HepG2 (cell line): ENCODE results near the gene PPP1R1A. TPM values are rescaled to one million over a fixed set of nuclear protein-coding genes. Genes with fewer than 3 reads are reported as not detected.

Source experiments
- ATAC-seq: fragments of 200-7000 bp; cut with Tn5 transposase; 3 replicates; pipeline ENCODE4 v1.9.1; 2020; ENCODE audit warnings: mild to moderate bottlenecking, moderate library complexity
- BruUV-seq: library from RNA; stranded (reverse); fragments of 400-500 nt; replicated peaks from 2 replicates; lab custom pipeline; 2021; lab: Mats Ljungman, UMichigan
- CTCF ChIA-PET: fragments of 300-600 bp; formaldehyde crosslinking; extraction: SDS; loops from one replicate; lab custom pipeline; 2021; ENCODE audit warnings: low total read pairs, inconsistent platforms, low intra/inter-chr PET ratio; lab: Yijun Ruan, JAX
- POLR2A ChIA-PET: fragments of 350-600 bp; sonication (Branson Sonifier 250); formaldehyde crosslinking; loops from one replicate; lab custom pipeline; 2020; ENCODE audit warnings: antibody characterized with exemption, inconsistent platforms; lab: Yijun Ruan, JAX
- DNase-seq: peaks from one replicate; pipeline ENCODE4 v3.0.0-alpha.2; 2015; ENCODE audit warnings: low spot score
- FAIRE-seq: peaks from 3 replicates; lab custom pipeline; 2011; peaks lifted over from hg19 to GRCh38; lab: Jason Lieb, UNC
- H2AFZ ChIP-seq: one replicate; pipeline ENCODE4 v1.6.1; 2011; ENCODE audit warnings: low read length, inconsistent platforms
- H3K27ac ChIP-seq: fragments of 300-600 bp; 3 replicates; pipeline ENCODE4 v1.8.0; 2011; ENCODE audit warnings: mixed run types, mild to moderate bottlenecking, mixed read lengths, low read length, inconsistent platforms; ENCODE audit not compliant: insufficient read depth; ENCODE audit errors: extremely low read length
- H3K27me3 ChIP-seq, 2 experiments: fragments of 200-600 bp in 1 of 2; 2 replicates in 1 of 2; 3 replicates in 1 of 2; pipeline versions ENCODE4 v1.6.0 to v1.8.0; 2011; ENCODE audit warnings: low read length in 2 of 2, mild to moderate bottlenecking in 2 of 2, moderate library complexity in 2 of 2, inconsistent platforms in 1 of 2; ENCODE audit not compliant: insufficient read depth in 2 of 2, control insufficient read depth in 1 of 2
- H3K36me3 ChIP-seq, 2 experiments: fragments of 200-600 bp in 1 of 2; replicated peaks in 1 of 2; 2 replicates in 1 of 2; 3 replicates in 1 of 2; pipeline versions ENCODE4 v1.5.1 to v1.8.0; 2011; ENCODE audit warnings: low read length in 2 of 2, inconsistent platforms in 1 of 2; ENCODE audit not compliant: insufficient read depth in 2 of 2, control insufficient read depth in 1 of 2
- H3K4me1 ChIP-seq: 2 replicates; pipeline ENCODE4 v1.5.1; 2012; ENCODE audit warnings: low read length, inconsistent platforms; ENCODE audit not compliant: insufficient read depth
- H3K4me2 ChIP-seq: 2 replicates; pipeline ENCODE4 v1.6.0; 2011; ENCODE audit warnings: low read depth, low read length, inconsistent platforms
- H3K4me3 ChIP-seq, 3 experiments: fragments of 200-600 bp in 1 of 3; sonication (generic), shearing (Covaris generic) in 1 of 3; replicated peaks in 1 of 3; 2 replicates each; pipeline ENCODE4 v1.5.1; 2011 to 2016; ENCODE audit warnings: low read length in 3 of 3, inconsistent platforms in 2 of 3, low read depth in 2 of 3, mild to moderate bottlenecking in 2 of 3, control low read depth in 1 of 3, mixed read lengths in 1 of 3; ENCODE audit not compliant: insufficient read depth in 1 of 3
- H3K79me2 ChIP-seq: one replicate; pipeline ENCODE4 v1.6.1; 2011; ENCODE audit warnings: low read length, inconsistent platforms; ENCODE audit not compliant: insufficient read depth
- H3K9ac ChIP-seq: 2 replicates; pipeline ENCODE4 v1.6.0; 2011; ENCODE audit warnings: mild to moderate bottlenecking, low read depth, low read length, inconsistent platforms; ENCODE audit not compliant: insufficient read depth
- H3K9me3 ChIP-seq: 2 replicates; pipeline ENCODE4 v1.5.1; 2012; ENCODE audit warnings: mild to moderate bottlenecking, low read length
- H4K20me1 ChIP-seq: 2 replicates; pipeline ENCODE4 v1.6.0; 2011; ENCODE audit warnings: inconsistent platforms, mild to moderate bottlenecking, low read length, moderate library complexity; ENCODE audit not compliant: insufficient read depth
- ARID2 ChIP-seq: sonication (generic); formaldehyde crosslinking; IDR thresholded peaks from 2 replicates; pipeline ENCODE4 v1.8.1; 2022; ENCODE audit warnings: mild to moderate bottlenecking, missing genetic modification reagents, borderline replicate concordance
- JARID2 ChIP-seq: sonication (generic); formaldehyde crosslinking; IDR thresholded peaks from 2 replicates; pipeline ENCODE4 v1.8.1; 2023; ENCODE audit warnings: missing genetic modification reagents, inconsistent platforms; ENCODE audit not compliant: insufficient replicate concordance
- MAFF ChIP-seq: IDR thresholded peaks from 2 replicates; pipeline ENCODE4 v1.6.1; 2011; ENCODE audit warnings: low read depth, low read length, improper control_type of control experiment
- MAFK ChIP-seq, 2 experiments: IDR thresholded peaks in 1 of 2; conservative IDR thresholded peaks in 1 of 2; 2 replicates each; pipeline ENCODE4 v1.6.1; 2011; ENCODE audit warnings: improper control_type of control experiment in 2 of 2, low read length in 2 of 2
- NFKB2 ChIP-seq: sonication (generic); formaldehyde crosslinking; IDR thresholded peaks from 2 replicates; pipeline ENCODE4 v1.4.0; 2020; ENCODE audit warnings: missing genetic modification reagents, borderline replicate concordance
- RFX1 ChIP-seq: fragments of 450-650 bp; IDR thresholded peaks from 2 replicates; pipeline ENCODE4 v1.6.1; 2017
- ZBTB1 ChIP-seq: sonication (generic); formaldehyde crosslinking; IDR thresholded peaks from 2 replicates; pipeline ENCODE4 v1.4.0; 2020; ENCODE audit warnings: missing genetic modification reagents, borderline replicate concordance
- ZNF354B ChIP-seq: sonication (generic); formaldehyde crosslinking; IDR thresholded peaks from 2 replicates; pipeline ENCODE4 v1.8.0; 2022; ENCODE audit warnings: mild to moderate bottlenecking, missing genetic modification reagents
- ZNF468 ChIP-seq: sonication (generic); formaldehyde crosslinking; IDR thresholded peaks from 2 replicates; pipeline ENCODE4 v1.8.0; 2022; ENCODE audit warnings: mild to moderate bottlenecking, moderate library complexity, missing genetic modification reagents
- WGBS: methylation state at CpG from one replicate; pipeline ENCODE4 v1.1.6; 2017; ENCODE audit warnings: low lambda C conversion rate; 5-methylcytosine and 5-hydroxymethylcytosine counted together
- in situ Hi-C: cut with HindIII; loops from 2 replicates; pipeline ENCODE4 v1.10.0; 2017; ENCODE audit warnings: low pct_unique_long_range_greater_than_20kb; ENCODE audit not compliant: extremely low pct_ligation_motif_present
- intact Hi-C: fragments of 100-400 bp; cut with micrococcal nuclease; formaldehyde crosslinking; loops from one replicate; pipeline ENCODE4 v1.10.0; 2022; ENCODE audit not compliant: unreplicated experiment
- polyA plus RNA-seq, 8 experiments: library from polyadenylated mRNA; depleted of rRNA in 3 of 8; stranded (reverse) in 7 of 8; unstranded in 1 of 8; fragments of >200 nt; fragmentation: Illumina TruSeq in 4 of 8; extraction: Trizol in 4 of 8; gene quantifications; 2 replicates each; pipeline versions ENCODE4 v1.2.1 to v1.2.3, GENCODE V29; 2011 to 2016; ENCODE audit warnings: low read depth in 4 of 8, missing spikeins in 1 of 8, mixed read lengths in 1 of 8; ENCODE audit not compliant: insufficient read depth in 1 of 8
- total RNA-seq, 5 experiments: library from RNA; depleted of rRNA; stranded (reverse); fragments of >200 nt; fragmentation: Illumina TruSeq; extraction: Trizol; gene quantifications; 2 replicates each; pipeline ENCODE4 v1.2.3, GENCODE V29; 2016; ENCODE audit warnings: low read depth in 1 of 5
- TF ChIP-seq, protein P1 (sequence below): sonication (generic); formaldehyde crosslinking; IDR thresholded peaks from 2 replicates; pipeline ENCODE4 v1.4.0; 2020; ENCODE audit warnings: mild to moderate bottlenecking, missing genetic modification reagents
- TF ChIP-seq, protein P2 (sequence below): sonication (generic); formaldehyde crosslinking; IDR thresholded peaks from 2 replicates; pipeline ENCODE4 v1.5.0; 2020; ENCODE audit warnings: mild to moderate bottlenecking, missing genetic modification reagents, borderline replicate concordance
- TF ChIP-seq, protein P3 (sequence below): sonication (generic); formaldehyde crosslinking; IDR thresholded peaks from 2 replicates; pipeline ENCODE4 v1.8.0; 2022; ENCODE audit warnings: missing genetic modification reagents, low read depth, mild to moderate bottlenecking, borderline replicate concordance
- TF ChIP-seq, protein P4 (sequence below): sonication (generic); formaldehyde crosslinking; IDR thresholded peaks from 2 replicates; pipeline ENCODE4 v1.4.0; 2020; ENCODE audit warnings: mild to moderate bottlenecking, missing genetic modification reagents

Gene PPP1R1A
- total and polyA plus RNA-seq, 2 of the 13 experiments (the other 11 are each of a cell fraction or from before 2014, with no cell fraction given), result 0.20 TPM; not detected in 1

DNA sequence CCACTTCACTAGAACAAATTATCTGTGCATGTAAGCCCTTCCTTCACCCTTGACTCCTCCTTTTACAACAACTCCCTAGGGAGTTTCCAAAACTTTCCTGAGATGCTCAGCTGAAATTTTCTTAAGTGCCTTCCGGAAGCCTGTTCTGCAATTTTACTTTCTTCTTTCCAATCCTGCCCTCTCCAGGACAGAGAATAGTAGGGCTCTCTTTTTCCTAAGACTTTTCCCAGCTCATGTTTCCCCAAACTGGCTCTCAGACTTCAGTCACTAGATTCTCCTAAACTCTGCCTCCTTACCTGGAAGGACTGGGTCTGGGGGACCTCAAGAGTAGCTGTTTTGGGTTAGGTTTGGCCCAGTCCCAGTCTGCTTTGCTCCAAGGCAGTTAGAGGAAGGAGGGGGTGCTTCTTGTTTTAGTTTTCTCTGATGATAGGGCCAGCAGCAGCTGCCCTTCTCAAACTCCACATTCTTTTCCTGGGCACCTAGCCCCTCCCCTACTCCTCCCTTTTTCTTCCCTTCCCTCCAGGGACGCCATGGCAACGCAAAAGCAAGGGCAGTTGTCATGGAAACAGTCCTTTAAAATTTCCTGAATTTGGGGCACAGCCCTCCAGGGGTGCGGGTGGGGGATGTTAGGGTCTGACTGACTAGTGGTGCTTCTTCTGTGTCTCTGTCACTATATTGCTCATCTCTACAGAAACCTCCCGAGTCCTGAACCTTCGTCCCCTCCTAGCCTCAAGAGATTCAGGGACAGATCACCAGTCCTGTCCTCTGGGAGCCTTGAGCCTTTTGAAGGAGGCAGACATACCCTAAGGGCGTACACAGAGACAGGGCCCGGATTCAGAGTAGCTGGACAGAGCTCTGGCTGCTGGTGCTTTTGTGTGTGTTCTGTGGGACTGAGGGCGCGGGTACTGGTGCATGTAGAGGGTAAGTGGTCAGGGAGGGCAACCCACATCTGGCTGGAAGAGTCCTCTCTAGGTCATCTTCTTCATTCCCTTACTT lies 17.0 kb downstream of the PPP1R1A start:
- H3K27me3 ChIP-seq, result peaks cover 0 to 43% of the 10 kb centered on the region in 2 experiments; a peak in 2 of 5 replicates
- FAIRE-seq (no peak), ATAC-seq (no peak), DNase-seq (no peak)
- no peaks in the 10 kb centered on the region for H3K36me3 ChIP-seq
- TF ChIP-seq, protein P1, sequence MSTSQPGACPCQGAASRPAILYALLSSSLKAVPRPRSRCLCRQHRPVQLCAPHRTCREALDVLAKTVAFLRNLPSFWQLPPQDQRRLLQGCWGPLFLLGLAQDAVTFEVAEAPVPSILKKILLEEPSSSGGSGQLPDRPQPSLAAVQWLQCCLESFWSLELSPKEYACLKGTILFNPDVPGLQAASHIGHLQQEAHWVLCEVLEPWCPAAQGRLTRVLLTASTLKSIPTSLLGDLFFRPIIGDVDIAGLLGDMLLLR (CRISPR knock-in tag), result no peak
- peak; percentile 12; the same call in 1 of the 2 replicates for TF ChIP-seq RFX1
- no peak for TF ChIP-seq NFKB2 (CRISPR knock-in tag)
- H3K4me2 ChIP-seq, result no peak overlapping the region
- no peaks in the 10 kb centered on the region for H3K4me1 ChIP-seq
- intact Hi-C loops (no loop called here), in situ Hi-C loops (no loop called here)
- no peak overlapping the region for H3K9ac ChIP-seq
- POLR2A ChIA-PET, result no interaction called here
- 8% methylated on average over 10 of the region's 10 CpGs for WGBS
- H3K79me2 ChIP-seq, result no peaks in the 10 kb centered on the region
- H3K27ac ChIP-seq, result no peak overlapping the region
- no peaks in the 10 kb centered on the region for H4K20me1 ChIP-seq
- H2AFZ ChIP-seq, result no peak overlapping the region
- no peak overlapping the region for H3K4me3 ChIP-seq
- CTCF ChIA-PET, result no interaction called here
- BruUV-seq, result no TSS peak
- no peaks in the 10 kb centered on the region for H3K9me3 ChIP-seq

DNA sequence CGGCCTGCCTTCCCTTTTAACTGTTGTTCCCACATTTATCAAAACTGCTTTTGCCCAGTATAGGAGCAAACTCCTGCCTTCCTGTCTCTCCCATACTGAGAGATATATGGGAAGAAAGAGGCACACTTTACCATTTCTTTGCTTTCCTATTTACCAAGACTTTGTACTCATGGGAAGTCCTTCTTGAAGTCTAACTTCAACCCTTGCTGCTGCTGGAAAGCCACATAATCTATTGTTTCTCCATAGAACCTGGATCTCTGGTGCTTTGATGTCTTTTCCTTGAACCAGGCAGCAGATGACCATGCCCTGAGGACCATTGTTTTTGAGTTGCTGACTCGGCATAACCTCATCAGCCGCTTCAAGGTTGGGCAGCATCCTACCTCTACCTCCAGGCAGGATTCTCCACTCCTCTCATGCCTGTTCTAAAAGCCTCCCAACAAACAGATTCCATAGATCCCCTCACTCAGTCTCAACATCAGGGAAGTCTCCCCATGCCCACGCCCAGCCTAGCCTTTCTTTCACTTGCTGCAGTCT lies 18.4 kb downstream of the PPP1R1A start:
- H3K4me2 ChIP-seq, result no peak overlapping the region
- no peaks in the 10 kb centered on the region for H3K79me2 ChIP-seq
- no peak for FAIRE-seq
- WGBS, result 26% methylated on average over 4 of the region's 4 CpGs
- in situ Hi-C loops (no loop called here), intact Hi-C loops (no loop called here)
- no peaks in the 10 kb centered on the region for H3K36me3 ChIP-seq
- POLR2A ChIA-PET, result no interaction called here
- peaks cover 0 to 44% of the 10 kb centered on the region in 2 experiments; a peak in 3 of 5 replicates for H3K27me3 ChIP-seq
- no peaks in the 10 kb centered on the region for H3K4me1 ChIP-seq
- BruUV-seq, result no TSS peak
- no peak overlapping the region for H2AFZ ChIP-seq
- H3K9ac ChIP-seq, result no peak overlapping the region
- DNase-seq, result no peak
- CTCF ChIA-PET, result no interaction called here
- no peak for ATAC-seq
- no peaks in the 10 kb centered on the region for H3K9me3 ChIP-seq
- no peak overlapping the region for H3K27ac ChIP-seq
- H4K20me1 ChIP-seq, result no peaks in the 10 kb centered on the region
- no peak overlapping the region for H3K4me3 ChIP-seq
- TF ChIP-seq MAFF (peak; percentile 72), MAFK (conservative IDR thresholded peaks at IDR 0.05 in 1 of 2, IDR thresholded peaks at IDR 0.05 in 1 of 2; ENCODE audit: low read length in 2 of 2) (peak; percentile 83 to 90), ZNF468 (CRISPR knock-in tag) (no peak), ZNF354B (no peak), ZBTB1 (no peak), ARID2 (CRISPR knock-in tag) (no peak), JARID2 (no peak)
- TF ChIP-seq, protein P2, sequence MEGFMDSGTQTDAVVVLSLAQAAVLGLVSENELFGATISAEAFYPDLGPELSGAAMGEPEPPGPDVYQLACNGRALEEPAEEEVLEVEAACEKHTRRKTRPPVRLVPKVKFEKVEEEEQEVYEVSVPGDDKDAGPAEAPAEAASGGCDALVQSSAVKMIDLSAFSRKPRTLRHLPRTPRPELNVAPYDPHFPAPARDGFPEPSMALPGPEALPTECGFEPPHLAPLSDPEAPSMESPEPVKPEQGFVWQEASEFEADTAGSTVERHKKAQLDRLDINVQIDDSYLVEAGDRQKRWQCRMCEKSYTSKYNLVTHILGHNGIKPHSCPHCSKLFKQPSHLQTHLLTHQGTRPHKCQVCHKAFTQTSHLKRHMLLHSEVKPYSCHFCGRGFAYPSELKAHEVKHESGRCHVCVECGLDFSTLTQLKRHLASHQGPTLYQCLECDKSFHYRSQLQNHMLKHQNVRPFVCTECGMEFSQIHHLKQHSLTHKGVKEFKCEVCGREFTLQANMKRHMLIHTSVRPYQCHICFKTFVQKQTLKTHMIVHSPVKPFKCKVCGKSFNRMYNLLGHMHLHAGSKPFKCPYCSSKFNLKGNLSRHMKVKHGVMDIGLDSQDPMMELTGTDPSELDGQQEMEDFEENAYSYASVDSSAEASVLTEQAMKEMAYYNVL (CRISPR knock-in tag), result no peak
- TF ChIP-seq, protein P3, sequence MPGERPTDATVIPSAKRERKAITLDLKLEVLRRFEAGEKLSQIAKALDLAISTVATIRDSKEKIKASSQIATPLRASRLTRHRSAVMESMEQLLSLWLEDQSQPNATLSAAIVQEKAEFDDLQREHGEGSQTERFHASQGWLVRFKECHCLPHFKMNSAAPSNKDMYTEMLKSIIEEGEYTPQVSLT (CRISPR knock-in tag), result no peak
- TF ChIP-seq, protein P4, sequence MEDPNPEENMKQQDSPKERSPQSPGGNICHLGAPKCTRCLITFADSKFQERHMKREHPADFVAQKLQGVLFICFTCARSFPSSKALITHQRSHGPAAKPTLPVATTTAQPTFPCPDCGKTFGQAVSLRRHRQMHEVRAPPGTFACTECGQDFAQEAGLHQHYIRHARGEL (CRISPR knock-in tag), result no peak
